Stimulated activated CD4-positive, alpha-beta T cell treated with anti-CD3 and anti-CD28 coated beads, Interleukin-2, amount 100 ng/mL, for 48 hours (primary cell): ENCODE data around the gene MUTYH.
"Not testable (repeated sequence)": the region's sequence is repeated elsewhere in the genome, so short reads cannot be mapped to it uniquely, and the experiment has no call there.

Source experiments
- DNase-seq, 2 donors: peaks; one replicate each; pipeline ENCODE4 v3.0.0-alpha.2; 2020

The MUTYH gene

DNA sequence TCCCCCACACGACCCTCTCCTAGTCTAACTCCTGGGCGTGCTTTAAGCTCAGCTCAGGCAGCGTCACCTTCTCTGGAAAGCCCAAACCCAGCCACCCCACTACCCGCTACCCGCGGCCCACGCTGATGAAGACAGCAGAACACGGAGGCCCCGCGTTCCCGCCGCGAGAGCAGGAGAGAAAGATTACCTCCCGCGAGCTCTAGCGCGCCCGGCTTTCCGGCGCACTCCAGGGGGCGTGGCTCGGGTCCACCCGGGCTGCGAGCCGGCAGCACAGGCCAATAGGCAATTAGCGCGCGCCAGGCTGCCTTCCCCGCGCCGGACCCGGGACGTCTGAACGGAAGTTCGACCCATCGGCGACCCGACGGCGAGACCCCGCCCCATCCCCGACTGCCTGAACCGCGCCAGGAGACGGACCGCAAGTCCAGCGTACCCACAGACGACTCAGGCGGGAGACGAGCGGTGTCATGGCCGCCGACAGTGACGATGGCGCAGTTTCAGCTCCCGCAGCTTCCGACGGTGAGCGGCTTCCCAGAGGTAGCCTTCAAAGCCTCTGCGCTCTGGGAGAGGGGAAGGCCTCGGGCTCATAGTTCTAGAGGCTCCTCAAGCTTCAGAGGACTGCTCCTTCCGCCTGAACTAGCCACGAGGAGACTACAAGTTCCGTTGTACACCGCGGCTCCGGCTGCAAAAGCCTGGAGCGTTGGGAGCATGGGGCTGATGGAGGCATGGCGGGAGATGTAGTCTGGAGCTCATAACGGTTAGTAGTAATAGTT lies at the start of gene MUTYH, which contains the start of gene TOE1:
Gene MUTYH (minus strand): TSS at position 652 of the 770 bp plus-strand sequence. CDS start 5,935 bp downstream, outside the sequence.
Gene TOE1 (plus strand): TSS at position 382 of the 770 bp plus-strand sequence. CDS start 83 bp downstream, at position 465.
- peak; percentile 95 for DNase-seq

DNA sequence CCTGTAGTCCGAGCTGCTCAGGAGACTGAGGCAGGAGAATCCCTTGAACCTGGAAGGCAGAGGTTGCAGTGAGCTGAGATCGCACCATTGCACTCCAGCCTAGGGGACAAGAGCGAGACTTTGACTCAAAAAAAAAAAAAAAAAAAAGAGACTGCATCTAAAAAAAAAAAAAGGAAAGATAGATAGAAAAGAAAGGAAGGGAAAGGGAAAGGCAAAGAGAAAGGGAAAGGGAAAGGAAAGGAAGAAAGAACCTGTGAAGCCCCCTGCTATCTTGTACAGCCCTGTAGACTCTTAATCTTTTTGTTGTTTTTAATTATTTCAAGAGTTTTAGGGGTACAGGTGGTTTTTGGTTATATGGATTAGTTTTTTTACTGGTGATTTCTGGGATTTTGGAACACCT lies 46.0 kb upstream of the MUTYH start:
- no peak for DNase-seq

DNA sequence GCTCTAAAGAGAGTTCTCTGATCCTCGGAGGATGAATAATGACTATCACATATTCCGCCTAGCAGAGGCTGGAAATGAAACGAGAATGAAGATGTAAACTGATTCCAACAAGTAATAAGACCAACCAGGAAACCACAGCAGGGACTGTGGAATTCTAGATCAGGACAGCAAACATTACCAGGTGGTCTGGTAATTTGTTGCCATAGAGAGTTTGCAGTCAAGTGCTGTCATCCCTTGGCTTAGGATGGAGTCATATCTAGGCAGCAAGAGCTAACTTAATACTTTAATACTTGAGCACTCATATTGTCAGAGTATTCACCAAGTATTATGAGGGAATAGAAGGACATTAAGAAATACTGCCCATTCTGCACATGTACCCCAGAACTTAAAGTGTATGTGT lies 45.1 kb upstream of the MUTYH start:
- no peak for DNase-seq

DNA sequence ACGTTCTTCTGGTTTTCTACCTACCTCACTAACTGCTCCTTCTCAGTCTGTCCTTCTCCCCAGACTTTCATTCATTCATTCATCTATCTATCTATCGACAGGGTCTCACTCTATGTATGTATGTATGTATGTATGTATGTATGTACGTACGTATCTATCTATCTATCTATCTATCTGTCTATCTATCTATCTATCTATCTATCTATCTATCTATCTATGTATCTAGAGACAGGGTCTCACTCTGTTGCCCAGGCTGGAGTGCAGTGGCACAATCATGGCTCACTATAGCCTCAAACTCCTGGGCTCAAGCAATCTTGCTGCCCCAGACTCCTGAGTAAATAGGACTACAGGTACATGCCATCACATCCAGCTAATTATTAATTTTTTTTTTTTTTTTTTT lies 44.0 kb upstream of the MUTYH start:
- not testable (repeated sequence) for DNase-seq

DNA sequence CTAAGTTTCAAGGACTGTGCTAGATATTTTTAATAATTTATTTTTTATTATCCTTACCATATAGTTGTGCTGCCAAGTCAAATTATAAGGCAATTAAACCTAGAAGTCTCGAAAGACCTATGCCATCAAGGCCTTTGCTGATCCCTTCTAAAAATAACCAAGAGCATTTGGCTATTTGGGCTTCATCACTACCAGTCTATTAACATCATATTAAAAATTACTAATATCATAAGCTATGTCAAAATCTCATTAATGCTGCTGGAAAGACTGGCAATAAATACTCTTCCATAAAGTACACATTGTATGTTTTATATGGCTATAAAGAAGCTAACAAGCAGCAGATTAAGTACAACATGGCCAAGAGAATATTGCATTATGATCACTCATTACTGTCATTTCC lies 43.0 kb upstream of the MUTYH start:
- no peak for DNase-seq

DNA sequence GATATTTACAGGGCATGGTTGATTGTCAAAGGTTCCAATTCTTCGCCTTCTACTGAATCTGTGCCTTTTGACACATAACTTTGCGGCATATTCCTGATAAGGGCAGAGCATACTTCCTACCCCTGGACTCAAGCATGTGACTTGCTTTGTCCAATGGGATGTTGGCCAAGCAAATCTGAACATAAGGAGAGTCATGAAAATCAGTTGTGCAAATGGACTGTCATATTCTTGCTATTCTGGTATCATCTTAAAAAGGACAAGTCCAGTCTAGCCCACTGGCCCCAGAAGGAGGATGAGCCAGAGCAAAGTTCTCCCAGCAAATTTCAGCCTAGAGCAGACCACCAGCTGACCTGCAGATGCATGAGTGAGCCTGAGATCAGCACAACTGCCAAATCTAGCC lies 41.0 kb upstream of the MUTYH start:
- DNase-seq, result no peak

DNA sequence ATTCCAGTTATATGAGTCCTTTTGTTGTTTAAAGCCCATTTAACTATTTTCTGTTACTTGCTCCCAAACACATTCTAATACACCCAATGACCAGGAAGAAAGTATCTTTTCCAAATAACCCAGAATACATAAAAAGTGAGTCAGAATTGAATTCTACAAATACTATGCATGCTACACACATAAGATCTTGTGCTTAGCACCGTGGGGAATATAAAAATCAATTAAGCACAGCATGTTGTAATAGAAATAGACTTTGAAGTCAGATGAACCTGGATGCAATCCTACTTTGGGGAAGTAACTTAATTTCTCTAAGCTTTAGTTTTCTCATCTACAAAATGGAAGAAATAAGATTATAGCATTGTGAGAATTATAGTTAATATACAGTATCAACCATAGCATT lies 40.5 kb upstream of the MUTYH start:
- DNase-seq, result no peak

DNA sequence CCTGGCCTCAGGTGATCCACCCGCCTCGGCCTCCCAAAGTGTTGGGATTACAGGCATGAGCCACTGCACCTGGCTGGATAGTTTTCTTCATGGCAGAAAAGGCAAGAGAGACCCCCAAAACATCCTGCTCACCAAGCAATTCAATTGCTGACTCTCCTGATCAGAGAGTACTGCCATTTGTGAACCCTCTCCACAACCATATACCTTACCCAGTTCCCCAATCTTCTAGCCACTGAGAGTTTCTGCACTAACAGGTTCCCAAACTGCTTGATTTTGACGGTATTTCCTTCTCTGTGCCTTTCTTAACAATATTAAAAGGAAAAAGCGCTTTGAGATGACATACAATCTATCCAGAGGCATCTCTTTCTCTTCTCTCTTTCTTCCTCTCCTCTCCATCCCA lies 39.9 kb upstream of the MUTYH start:
- DNase-seq, result no peak

DNA sequence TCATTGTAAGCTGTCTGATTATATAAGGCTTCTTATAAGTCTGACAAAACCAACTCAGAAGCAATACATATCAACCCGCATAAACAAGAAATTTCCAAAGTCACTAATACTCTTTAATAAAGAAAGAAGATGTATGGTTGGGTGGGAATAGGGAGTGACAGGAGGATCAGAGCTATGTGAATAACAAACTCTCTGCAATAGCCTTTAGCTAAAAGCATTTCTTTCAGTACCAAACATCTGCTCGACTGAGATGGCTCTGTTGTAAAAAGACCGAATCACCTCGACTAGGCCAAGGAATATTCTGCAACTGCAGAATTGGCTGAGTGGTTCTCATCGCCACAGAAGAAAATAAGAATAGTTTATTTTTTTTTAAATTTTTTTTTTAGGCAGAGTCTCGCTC lies 39.3 kb upstream of the MUTYH start:
- DNase-seq, result no peak

DNA sequence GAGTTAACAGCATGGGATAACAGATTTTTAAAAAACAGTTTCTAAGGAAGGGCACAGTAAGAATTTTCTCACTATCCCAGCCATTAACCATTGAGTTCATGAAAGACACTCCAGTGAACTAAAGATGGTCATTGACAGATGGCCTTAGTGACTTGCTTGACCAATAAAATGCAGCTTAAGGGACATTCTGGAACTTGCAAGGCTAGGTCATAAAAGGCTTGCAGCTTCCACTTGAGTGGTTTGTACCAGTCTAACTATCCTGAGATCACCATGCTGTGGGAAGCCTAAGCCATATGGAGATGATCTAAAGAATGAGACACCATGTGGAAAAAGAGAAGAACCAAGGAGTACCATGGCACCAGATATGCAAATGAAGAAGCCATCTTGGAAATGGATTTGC lies 37.9 kb upstream of the MUTYH start:
- no peak for DNase-seq

DNA sequence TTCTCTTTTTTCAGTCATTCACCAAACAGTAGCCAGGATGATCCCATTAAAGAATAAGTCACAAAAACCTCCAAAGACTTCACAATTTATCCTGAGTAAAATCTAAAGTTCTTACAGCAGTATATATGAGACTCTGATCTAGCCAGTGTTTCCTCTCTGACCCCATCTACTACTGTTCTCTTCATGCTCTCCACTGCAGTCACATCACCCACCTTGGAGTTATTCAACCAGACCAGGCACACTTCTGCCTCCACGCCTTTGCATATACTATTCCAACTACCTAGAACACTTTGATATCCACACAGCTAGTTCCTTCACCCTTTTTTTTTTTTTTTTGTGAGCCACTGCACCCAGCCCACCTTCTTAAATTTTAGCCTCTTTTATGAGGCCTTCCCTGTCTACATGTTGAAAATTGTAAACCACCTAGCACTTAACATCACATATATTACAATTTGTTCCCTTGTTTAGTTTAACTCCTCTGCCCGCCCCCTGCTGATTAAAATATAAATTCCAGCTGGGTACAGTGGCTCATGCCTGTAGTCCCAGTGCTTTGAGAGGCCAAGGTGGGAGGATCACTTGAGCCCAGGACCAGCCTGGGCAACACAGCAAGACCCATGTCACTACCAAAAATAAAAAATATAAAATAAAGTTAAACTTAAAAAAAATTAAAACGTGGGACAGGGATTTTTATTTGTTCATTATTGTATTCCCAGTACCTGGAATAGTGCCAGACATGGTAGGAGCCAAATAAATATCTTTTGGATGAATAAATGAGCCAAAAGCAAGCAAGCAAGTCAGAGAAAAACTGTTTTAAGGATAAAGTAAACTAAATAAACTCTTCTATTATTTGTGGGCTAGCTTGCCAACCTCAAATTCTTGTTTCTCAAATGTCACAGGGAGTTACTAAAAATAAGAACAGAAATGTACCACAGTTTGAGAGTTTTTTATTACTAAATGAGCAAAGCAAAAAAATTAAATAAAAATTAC lies 35.2 kb upstream of the MUTYH start:
- DNase-seq, result no peak

DNA sequence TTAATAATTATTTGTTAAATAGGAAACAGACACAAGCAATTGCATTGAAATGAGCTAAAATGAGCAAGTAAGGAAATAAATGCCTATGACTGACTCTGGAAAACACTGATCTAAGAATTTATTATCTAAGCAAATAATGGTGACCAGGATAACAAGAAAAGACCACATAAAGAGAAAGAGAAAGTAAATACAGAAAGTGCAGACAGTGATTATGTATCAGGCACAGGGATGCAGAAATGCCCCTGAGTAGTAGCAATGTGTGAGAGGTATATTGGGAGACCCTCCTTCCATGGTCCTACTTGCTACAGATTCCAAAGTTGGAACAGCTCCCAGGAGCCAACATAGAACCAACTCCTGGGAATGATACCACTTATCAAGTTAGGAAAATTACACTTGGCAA lies 33.3 kb upstream of the MUTYH start:
- no peak for DNase-seq

DNA sequence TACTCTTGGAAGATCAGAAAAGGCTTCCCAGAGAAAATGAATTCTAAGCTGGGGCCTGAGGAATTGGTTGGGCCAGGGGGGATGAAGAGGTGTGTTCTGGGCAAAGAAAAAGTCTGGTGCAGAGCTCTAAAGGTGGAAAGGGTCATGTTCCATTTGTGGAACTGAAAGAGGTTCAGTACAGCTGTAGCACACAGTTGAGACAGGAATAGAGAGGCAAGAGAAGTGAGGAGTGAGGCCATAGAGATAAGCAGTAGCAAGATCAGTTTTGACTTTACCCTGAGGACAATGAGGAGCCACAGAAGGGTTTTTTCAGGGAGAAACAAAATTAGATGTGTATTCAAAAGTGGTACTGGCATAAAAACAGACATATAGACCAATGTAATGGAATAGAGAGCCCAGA lies 30.3 kb upstream of the MUTYH start:
- DNase-seq, result no peak

DNA sequence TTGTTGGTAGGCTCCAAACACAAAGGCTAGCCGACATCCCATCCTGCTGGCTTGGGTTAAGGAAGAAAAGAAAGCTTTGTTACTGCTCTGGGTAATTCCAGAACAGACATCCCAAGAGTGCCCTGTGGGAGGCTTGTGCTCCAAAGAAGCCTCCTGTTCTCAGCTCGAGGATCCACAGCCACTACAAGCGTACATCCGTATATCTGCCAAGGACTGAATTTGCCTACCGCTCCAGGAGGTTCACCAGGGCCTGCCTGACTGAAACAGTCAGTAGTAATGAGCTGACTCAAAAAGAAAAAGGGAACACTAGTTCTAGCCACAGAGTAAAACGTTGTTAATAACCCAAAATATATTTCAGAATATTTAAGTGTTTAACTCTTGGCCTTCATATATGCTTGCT lies 24.8 kb upstream of the MUTYH start:
- DNase-seq, result no peak

DNA sequence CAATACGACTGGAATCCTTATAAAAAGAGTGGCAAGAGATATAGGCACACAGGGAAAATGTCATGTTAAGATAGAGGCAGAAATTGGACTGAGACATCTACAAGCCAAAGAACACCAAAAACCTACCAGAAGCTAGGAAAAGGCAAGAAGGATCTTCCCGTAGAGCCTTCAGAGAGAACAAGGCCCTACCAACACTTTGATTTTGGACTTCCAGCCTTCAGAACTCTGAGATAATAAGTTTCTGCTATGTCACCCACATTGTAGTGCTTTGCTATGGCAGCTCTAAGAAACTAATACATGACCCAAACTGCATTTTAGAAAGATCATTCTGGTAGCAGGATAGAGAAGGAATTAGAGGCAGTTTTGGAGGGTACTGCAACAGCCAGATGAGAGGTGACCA lies 24.1 kb upstream of the MUTYH start:
- DNase-seq, result no peak

DNA sequence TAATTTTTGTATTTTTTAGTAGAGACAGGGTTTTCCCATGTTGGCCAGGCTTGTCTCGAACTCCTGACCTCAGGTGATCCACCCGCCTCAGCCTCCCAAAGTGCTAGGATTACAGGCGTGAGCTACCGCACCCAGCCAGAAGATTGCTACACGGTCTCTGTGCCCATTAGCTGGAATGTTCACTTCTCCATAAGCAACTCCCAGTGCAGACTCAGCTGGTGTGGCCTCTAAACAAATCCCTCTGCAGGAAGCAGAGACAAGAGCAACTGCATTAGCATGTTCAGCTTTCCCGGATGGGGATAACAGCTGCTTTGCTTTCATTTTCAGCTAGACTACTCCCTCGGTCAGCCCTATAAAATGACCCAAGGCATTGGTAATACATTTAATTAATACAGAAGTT lies 20.7 kb upstream of the MUTYH start:
- not testable (repeated sequence) for DNase-seq

DNA sequence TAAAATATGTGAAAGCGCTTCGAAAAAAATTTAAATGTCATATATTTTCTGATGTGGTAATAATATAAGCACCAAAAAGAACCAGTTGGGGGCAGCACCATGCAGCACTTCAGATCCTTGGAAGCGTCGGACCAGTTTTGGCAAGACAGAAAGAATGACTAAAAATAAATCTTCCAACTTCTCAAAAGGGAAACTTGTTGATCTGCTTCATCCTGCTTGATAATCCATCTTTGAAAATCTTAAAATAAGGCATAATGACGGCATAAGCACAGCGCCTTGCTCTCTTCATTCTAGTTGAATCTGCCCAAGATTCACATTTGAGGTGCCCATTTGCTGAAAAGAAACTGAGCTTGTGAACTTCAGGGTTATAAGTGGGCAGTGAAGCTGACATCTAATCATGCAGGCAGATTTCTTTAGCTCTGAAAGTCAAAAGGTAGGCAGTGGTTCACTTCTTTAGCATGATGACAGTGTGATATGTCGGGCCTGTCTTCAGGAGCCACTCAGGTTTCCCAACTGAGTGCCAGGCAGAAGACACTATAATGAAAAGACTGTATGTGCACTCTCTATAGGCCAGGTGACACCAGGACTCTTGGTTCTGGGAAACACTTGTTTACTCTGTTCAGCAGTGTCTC lies 19.8 kb upstream of the MUTYH start:
- peak; percentile 40 to 46 for DNase-seq

DNA sequence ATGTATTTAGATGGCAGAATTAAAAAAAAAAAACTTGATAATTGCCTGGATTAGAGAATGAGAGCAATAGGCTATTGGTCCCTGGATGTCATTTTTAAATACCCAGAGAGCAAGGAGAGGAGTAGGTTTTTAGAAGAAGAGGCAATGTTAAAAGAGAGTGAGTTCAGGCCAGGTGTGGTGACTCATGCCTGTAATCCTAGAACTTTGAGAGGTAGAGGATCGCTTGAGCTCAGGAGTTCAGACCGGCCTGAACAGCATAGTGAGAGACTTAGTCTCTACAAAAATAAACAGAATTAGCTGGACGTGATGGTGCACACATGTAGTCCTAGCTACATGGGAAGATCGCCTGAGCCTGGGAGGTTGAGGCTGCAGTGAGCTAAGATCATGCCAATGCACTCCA lies 15.9 kb upstream of the MUTYH start:
- DNase-seq, result no peak

DNA sequence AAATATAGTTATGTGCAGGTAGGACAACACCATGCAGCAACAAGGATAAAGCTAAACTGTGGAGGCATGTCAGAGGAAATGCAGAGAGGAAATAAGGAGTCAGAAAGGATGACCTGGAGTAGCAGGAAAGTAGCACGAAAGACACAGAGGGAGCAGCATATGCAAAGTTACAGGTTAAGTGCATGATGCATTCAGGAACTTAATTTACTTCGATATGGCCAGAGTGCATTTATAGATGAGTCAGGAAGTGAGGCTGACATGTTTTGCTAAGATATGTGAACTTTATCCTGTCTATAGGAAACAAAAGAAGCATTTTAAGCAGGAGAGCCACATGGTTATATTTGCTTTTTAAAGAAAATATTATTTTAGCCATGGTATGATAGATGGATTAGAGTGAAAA lies 15.4 kb upstream of the MUTYH start:
- DNase-seq, result no peak

DNA sequence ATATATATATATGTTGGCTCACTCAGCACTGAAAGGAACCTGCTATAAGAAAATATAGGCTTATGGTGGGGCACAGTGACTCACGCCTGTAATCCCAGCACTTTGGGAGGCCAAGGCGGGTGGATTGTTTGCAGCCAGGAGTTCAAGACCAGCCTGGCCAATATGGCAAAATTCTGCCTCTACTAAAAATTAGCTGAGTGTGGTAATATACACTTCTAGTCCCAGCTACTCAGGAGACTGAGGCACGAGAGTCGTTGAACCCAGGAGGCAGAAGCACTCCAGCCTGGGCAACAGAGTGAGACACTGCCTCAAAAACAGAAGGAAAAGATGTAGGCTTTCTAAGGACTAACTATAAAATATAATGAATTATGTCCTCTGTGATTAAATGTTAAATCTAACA lies 14.6 kb upstream of the MUTYH start:
- DNase-seq, result no peak

DNA sequence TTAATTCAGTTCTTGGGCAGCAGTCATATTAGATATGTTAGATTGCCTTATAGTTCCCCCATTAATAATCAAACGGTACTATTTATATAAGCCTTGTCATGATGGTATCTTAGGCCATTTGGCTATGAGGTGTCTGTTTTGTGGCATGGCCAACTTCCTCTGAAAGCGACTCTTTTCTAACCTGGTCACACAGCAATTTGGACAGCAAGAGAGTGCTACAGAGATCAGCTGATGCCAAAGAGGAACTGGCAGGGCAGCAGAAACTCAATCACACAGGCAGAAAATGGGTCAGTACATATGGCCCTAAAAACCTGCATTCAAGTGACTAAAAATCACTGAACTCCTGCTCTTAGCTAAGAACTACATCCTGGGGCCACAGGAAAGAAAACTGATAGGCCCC lies 13.4 kb upstream of the MUTYH start:
- DNase-seq, result no peak

DNA sequence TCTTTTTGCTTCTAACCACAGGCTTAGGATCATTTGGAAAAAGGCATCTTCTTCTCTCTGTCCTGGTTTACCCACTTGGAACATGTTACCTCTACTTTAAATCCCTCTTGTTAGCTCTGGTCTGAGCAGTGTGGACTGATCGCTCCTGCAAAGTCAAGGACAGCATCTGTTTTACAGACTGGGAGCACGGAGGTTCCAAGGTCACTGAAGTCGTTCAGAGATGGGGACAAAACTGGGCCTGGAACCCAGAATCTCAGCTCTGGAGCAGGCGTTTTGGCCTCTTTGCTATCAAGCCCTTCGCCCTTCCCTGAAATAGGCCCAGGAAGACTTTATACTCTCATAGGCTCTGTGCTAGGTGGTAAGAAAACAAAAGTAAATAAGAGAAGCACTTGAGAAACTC lies 11.3 kb upstream of the MUTYH start:
- DNase-seq, result no peak

DNA sequence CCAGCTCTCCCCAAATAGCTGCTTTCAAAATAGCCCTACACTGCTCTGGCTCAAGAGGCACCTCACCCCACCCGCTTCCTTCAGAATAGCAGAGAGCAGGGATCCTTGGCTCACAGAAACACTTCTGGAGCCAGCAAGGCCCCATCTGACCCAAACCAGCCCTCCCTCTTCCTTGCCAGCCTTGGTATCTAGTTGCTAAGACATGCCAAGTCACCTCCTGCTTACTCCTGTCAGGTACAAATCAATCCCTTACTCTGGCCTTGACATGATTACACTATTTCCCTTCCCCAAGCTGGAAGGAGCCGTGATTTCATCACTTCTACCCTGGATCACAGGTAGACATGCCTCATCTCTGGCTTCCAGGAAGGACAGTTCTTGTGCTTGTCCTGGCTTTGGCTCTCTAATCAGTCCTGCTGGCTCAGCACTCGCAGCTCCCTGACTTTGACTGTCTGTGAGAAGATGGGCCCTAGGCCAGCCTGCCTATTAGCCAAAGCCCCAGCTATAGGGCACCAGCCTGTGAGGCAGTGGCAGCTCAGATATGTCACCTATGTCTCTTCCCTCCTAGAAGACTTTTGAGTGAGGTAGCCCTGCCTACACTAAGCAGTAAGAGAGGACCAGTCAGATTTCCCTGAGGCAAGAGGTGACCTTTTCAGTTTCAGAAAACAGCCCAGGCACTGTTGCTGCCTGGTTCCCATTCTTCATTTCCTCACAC lies 8.9 kb upstream of the MUTYH start:
- no peak for DNase-seq
